Kidney glomerular epithelial cell (primary cell): ENCODE data around the gene GPR31.

Experiments used
- DNase-seq: peaks from one replicate; lab custom pipeline; 2025; lab: John Stamatoyannopoulos, UW

GPR31 gene

DNA sequence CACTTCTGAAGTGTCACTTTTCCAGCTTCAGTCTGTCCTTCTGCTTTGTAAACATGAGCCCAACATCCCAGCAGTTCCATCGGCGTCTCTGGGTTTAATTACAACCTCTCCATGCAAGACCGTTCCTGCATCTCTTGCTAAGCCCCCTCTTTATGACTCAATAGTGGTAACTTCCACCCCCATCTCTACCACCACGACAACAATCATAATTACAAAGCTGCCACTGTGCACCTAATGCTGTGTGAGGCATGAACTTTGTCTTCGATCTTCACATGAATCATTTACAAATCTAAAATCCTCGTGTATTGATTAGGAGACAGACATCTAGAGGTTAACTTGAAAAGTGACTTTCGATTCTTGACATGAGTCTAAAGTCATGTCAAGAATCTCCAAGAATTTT, 39.8 kb downstream of the GPR31 start:
- no peak for DNase-seq

DNA sequence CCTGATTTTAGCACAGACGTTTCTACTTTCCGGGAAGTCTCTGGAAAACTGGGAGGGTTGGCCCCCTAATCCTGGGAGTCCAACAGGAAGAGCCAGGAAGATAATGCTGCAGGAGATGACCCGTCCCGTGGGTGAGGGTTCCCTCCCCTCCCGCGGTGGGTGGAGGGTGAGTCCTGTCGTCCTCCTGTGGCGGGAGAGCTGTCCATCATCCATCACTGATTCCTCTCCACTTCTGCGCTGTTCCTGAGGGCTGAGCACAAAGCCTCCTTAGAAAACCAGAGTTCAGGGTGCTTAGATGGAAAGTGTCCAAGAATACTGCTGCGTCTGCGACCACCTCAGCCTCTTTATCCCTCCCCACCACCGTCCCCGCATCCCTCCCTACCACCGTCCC, 40.9 kb downstream of the GPR31 start:
- DNase-seq, result no peak

DNA sequence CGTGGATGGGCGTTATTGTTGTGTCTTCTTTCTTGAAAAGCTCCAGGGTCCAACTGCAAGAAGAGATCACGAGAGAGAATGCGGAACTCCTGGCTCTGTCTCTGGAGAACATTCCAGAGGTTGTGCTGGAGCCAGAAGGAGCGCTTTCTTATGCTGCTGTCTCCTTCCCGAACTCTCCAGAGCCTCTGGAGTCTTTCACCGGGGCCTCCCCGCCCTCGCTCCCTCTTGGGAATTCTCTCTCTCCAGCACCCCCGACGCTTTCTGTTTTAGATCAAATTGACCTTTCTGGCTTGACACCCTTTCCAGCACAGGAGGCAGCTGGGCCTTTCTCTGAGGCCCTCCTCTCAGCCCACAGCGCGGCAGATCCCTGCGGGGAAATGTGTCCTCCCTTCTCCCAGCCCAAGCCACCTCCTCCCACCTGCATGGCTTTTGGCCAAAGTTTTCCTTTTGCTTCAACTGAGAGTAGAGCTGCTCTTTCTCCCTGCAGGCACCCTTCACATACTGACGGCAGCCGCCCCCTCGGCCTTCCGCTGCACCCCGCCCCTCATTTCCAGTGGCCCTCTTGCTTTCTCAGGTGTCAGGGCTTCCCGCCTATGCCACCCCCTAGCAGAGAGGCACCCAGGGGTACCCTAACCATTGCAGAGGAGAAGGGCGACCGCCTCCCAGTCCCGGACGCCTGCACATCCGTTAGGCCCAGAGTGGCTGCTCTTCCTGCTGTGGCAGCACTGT, 41.5 kb downstream of the GPR31 start:
- DNase-seq, result no peak

DNA sequence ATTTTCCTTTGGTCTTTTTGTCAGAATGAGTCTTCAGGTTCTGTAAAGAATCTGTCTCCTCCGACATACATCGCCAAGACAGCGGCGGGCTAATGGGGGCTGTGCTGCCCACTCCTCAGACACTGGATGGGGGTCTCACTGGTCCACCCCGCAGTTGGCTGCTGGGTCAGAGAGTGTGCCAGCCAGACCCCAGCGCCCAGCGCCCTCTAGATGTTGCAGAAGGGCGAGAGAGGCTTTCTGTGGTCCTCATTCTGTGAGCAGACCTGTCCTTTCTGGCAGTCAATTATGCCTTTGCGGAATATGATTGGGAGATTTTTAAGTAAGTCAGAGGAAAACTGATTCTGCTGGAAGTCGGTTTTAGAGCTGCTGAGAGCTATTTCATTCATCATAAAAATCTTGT, 42.7 kb downstream of the GPR31 start:
- no peak for DNase-seq

DNA sequence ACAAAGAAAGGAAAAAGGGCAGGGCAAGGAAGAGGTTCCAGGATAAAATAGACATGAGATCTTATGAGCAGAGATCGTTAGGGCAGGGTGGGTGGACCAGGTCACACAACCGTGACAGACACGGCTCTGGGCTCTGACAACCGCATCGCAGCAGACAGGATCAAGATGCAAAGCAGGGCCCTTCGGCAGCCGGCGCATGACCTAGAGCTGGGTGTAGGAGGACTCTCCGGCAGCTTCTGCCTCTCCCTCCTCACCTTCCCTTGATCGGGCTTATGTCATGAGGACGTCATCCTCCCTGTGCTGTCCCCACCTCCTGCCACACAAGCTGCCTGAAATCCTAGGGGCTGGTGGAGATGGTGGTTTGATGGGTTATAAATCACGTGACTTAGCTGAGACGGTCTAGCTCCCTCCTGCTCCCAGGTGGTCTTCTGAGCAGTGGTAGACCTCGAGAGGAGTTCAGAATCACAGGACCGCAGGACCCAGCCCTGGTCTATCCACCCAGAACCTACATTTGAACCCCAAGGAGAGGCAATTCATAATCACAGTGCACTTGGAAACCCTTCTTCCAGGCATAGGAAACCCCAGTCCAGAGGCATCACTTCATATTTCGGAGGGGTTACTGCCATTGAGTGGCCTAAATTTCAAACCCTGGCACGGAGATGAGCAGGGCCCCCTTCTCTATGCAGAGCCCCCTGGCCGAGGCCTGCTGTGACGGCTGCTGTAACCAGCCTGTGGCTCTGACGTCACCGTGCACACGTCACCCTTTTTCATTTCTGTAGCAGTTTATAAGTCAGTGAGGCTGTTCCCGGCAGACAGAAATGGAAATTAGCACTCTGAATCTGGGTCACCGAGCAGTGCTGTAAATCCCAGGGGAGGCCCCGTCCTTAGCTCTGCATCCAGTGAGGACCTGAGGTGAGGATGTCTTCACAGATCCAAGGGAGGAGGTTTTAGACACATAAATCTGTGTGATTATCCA, 43.6 kb downstream of the GPR31 start:
- no peak for DNase-seq

DNA sequence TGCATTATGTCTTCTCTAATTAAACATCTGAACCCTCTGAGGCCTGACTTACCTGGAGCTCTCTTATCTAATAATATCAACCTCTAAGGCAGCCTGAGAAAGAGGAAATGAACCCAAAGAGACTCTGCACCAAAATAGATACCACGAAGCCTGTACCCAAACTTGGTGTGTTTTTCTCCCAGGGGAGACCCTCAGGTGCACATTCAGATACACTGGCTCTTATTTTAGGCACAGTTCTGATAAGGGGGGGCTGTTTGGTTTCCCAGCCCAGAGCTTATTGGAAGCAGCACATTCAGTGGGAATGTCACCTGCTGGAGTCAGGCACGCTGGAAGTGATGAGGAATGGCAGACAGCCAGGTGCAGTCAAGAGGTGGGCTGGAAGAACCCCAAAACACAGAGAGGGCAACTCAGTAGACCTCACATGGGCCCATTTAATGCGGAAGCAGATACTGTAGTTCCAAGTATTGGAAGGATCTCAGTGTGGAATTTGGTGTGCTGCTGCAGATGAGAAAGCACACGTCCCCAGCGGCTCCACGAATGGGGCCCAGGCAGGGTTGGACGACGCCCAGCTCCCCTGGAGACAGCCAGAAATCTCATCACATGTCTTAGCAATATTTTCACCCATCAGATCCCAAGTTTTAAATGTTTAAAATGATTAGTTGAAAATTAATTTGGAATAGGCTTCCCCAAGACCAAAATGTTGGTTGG, 44.6 kb downstream of the GPR31 start:
- no peak for DNase-seq

DNA sequence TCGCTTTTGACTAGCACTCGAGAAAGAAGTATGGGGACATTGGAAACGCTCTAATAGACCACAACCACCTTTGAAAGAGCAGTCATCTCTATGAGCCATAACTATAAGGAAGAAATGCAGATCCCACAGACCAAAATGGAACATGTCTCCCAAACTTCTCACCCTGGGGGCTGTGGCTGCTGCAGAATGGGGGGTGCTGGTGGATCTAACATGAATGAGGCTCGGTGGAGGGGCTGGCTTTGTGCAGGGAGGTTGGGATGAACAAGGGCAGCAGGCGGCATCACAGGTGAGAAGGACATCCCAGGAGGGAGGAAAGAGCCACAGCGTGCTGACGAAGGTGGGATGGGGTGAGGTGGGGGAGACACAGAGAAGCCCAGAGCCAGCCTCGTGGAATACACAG, 45.4 kb downstream of the GPR31 start:
- no peak for DNase-seq

DNA sequence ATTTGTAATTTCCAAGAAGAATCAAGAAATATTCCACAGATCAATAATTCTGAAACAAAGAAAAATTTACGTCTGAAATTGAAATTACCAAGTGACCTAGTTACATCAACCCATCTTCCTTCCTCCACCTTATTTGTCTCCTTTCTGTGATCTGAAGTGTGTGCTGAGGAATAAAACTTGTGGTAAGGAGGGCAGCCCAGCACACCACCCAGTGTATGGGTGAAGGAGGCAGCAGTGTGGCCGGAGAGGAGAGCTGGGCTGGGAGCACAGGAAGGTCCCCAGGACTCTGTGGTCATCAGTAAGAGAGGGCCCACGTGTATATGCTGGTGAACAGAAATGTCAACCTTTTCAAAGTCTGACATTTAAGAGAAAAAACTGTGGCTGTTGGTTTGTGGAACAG, 46.2 kb downstream of the GPR31 start:
- no peak for DNase-seq

DNA sequence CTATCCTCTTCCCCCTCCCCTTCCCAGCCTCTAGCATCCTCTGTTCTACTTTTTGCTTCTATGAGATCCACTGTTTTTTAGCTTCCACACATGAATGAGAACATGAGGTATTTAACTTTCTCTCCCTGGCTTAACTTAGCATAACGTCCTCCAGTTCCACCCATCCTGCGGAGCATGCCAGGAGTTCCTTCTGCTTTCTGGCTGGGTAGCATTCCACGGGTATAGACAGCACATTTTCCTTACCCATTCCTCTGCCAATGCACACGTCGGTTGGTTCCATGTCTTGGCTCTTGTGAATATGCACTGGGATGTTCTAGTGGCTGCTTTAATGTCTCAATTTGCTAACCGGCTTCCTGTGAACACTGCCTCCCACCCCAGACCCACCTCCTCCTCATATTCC, 48.1 kb downstream of the GPR31 start:
- DNase-seq, result no peak

DNA sequence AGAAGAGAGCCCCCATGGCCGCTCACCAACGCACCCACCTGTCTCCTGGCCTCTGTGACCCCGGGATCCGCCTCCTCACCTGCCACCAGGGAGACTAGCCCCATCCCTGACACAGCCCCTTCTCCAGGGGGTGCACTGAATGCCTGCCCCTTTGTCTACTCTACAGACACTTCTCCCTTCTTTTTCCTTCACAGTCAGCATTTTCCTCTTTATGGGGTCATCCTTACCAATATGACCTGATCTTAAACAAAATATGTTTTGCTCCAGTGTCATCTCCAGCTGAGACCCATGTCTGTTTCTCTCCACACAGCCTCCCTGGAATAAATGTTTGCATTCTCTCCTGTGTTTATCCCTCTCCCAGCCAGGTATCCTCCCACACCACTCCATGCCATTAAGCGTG, 49.5 kb downstream of the GPR31 start:
- no peak for DNase-seq

DNA sequence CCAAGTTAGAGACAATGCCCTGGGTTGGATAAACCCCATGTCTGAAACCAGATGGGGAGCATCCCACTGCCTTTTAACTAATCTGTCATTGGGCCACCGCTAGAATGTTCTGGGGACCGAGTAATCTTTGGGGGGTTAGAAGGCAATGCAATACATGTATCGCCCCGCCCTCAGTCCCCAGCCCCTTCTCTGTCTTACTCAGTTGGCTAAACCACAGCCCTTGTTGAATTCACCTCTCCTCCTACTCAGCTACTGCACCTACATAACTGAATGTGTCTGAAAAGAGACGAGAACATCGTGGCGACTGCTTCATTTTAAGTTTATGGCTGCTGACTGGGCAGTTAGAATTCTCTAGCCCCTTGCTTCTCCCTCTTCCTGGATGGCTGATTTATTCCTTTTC, 50.0 kb downstream of the GPR31 start:
- DNase-seq, result no peak

DNA sequence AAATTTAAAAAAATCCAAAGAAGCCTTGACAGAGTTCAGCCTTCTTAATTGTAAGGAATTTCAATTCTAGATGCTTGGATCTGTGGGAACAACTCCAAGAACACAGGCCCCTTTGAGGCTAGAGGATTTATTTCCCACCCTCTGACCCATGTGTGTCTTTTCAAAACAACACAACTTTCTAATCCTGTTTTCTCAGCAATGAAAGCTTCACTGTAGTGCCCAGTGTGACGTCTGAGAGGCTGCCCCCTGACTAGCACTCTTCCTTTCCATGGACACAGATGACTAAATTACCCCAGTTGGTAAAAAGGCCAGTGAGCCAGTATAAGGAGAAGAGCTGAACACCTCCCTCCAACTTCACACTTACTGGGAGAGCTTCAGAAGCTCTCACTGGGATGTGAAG, 51.4 kb downstream of the GPR31 start:
- no peak for DNase-seq
